CD4-positive, alpha-beta T cell treated with Interleukin-1 beta for 1 hour (primary cell): ENCODE data around the gene PUS3.
"Not testable (repeated sequence)": the region's sequence is repeated elsewhere in the genome, so short reads cannot be mapped to it uniquely, and the experiment has no call there.

Source experiments
- DNase-seq, 2 donors: peaks; one replicate each; pipeline ENCODE4 v3.0.0-alpha.2; 2020 to 2022

PUS3 gene

DNA sequence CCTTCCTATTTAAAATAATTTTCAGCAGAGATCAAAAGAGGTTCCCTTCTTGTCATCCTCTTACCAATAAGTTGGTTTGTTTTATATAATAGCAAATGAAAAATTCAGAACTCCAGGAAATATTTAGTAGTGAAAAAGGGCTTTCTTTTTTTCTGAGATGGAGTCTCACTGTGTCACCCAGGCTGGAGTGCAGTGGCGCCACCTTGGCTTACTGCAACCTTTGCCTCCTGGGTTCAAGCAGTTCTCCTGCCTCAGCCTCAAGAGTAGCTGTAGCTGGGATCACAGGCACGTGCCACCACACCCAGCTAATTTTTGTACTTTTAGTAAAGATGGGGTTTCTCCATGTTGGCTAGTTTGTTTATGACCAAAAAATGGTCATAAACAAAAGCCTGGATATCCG, 11.6 kb upstream of the PUS3 start:
- DNase-seq = not testable (repeated sequence)

DNA sequence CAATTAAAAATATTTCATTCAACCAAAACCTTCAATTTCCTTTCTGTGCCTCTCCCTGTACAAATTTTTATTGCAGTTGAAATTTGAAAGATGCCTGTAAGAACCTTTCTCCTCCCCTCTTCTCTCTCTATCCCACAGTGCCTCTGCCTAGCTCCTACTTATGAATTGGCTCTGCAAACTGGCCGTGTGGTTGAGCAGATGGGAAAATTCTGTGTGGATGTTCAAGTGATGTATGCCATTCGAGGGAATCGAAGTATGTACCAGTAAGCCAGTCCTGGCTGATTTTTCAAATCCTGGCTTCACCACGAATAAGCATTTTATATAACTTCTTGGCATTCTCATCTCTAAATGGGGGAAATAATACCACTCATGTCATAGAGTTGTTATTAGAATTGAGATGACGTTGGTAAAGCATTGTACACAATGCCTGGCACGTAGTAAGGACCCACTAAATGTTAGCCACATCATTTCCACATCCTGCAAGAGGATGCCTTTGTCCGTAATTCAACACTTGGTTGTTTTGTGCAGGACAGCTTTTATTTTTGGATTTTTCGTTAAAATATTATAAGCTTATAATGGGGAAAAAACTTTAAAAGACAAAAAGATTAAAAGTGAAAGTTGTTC, 7.3 kb upstream of the PUS3 start:
- DNase-seq = no peak

DNA sequence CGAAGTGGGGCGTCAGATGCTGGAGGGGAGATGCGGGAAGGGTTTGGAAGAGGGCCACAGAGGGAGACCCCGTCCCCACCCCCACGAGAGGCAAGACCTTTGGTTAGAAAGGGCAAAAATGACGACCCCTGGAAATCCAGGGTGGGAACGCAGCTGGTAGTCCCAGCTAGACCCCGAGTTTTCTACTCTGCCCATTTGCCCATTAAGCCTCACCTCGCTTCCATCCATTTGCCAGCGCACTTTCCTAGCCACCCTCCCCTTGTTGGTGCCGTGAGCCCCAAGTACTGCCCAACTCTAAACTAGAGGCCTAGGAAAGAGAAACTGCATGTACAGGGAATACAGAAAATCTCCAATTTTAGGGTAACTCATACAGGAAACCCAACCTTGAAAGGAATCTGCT, 1.7 kb upstream of the PUS3 start:
- DNase-seq = no peak

DNA sequence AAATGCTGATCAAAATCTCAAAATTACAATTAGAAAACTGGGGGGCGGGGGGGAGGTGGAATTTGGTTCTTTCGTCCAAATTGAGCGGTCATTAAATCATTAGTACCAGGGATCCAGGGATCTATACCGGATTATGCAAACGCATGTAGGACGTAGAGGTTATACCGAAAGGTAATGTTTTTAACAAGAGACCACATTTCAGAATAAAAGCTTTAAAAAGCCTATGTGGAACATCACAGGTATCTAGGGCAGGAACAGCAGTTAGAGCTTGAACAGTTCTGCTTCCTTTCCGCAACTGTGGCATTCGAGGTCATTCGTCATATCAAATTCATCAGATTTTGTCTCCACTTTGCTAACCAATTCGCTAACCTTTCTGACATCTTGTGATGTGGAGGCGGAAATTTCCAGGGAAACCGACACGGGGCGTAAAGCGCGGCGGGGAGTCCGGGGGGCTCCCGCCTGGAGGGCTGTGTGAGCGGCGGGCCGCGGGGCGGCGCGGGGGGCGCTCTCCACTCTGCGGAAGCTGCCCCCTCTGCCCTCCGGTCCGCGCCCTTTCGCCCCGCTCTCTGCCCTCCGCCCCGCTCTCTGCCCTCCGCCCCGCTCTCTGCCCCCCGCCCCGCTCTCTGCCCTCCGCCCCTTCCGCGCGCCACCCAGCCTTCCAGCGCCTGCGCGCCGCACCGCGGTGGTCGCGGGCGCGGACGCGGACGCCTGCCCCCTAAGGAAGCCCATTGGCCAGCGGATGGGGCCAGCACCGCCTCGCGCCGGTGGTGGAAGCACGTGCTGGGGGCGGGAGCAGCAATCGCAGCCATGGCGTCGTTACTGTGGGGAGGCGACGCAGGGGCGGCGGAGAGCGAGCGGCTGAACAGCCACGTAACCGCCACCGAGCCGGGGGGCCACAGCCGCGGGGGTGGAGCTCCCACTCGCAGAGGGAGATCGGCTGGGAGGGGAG, 979 bp upstream of the PUS3 start, which contains the start of gene DDX25:
Gene DDX25, plus strand, starts transcription at position 798 of the 949 bp plus-strand sequence. Its CDS starts 10 bp downstream, at position 808.
- DNase-seq = peak in 1 of 2 donors; percentile 25

DNA sequence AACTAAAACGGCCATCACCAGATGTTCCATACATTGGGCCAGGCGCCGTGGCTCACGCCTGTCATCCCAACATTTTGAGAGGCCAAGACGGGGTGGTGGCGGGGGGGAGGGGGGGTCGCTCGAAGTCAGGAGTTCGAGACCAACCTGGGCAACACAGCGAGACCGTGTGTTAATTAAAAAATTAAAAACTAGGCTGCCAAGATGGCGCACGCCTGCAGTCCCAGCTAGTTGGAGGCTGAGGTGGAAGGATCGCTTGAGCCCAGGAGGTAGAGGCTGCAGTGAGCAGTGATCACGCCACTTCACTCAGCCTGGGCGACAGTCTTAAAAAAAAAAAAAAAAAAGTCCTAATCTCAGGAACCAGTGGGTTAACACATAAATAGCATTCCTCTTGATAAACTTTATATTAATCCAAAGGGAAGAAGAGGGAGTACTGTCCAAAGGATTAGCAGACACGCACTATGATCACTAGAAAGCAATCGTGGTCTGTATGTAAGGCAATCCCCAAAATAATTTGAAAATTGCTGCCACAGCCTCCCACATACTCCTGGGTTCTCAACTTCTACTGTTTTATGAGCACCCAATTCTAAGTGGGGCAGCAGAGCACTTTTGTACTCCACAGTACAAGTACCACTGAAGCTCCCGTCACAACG, 604 bp downstream of the PUS3 start:
- DNase-seq = no peak

DNA sequence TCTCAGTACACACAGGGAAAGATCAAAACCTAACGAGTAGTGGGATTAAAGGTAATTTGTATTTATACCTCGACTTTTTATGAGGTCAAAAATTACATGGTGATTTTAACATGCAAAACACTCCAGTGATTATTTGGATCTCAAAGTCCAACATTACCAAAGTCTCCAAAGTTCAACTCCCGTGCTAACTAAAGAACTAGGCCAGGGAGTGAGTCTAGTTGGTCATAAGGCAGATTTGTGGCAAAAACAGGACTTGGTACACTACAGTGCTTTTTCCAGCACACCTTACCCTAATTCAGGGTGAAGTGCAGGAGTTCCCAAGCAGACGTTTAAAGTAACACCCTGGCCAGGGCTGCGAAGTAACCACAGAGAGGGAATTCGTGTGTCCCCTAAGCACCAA, 1.1 kb downstream of the PUS3 start:
- no peak for DNase-seq

DNA sequence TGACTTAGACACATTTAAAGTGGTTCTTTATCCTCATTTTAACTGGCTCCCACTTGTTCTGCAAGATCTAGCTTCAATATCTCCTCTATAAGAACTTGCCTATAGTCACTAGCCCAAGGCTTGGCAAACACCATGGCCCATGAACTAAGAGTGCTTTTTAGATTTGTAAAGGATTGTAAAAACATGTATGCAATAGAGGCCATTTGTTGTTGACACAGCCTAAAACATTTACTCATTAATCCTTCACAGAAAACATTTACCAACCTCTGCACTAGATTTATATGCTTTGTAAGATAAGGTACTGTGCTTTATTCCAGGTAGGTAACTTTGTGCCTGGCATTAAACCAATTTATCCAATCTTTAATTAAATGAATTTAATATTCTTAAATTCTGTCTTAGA, 10.0 kb downstream of the PUS3 start:
- DNase-seq = no peak

DNA sequence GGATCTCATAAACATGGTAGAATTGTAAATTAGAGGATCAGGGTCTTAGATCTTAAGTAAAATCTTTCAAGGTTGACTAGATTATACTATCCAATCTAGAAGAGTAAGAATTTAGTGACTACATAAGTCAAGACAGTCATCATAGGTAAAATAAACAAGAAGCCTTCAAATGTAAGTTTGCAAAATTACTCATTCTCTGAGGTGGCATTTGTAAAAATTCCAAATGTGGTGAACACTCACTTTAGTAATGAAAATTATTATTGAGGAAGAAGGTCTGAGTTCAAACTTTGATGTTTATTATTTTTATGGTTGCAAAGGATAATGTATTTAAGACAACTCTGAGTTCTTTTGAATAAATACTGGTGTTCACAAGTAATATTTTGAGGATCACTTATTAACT, 10.9 kb downstream of the PUS3 start:
- DNase-seq = no peak

DNA sequence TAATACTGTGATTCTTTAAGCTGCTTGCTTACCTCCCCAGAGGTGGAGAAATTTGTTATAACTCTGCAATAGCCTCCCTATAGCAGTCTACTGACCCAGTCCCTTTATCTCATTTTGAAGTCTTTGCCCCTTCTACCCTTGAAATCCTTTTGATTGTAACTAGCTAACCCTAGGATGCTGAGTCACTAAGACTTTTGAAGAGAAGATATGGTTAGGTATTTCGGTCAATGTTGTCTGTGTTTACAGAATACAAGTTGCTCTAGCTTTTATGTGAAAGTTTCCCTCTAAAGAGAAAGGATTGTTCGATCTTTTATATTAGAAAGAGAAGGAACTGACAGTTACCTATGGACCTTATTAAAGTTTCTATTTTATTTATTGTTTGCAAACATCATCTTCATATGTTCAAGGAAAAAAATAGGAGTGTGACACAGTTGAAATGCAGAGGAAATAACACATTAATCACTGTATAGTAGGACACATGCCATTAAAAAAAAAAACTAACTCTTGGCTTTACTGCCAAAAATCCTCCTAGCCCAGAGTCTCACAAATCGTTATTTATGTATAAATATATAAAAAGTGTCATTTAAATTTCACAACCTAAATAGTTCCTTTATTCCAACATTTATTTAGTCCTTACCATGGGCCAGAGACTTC, 12.4 kb downstream of the PUS3 start:
- DNase-seq = no peak

DNA sequence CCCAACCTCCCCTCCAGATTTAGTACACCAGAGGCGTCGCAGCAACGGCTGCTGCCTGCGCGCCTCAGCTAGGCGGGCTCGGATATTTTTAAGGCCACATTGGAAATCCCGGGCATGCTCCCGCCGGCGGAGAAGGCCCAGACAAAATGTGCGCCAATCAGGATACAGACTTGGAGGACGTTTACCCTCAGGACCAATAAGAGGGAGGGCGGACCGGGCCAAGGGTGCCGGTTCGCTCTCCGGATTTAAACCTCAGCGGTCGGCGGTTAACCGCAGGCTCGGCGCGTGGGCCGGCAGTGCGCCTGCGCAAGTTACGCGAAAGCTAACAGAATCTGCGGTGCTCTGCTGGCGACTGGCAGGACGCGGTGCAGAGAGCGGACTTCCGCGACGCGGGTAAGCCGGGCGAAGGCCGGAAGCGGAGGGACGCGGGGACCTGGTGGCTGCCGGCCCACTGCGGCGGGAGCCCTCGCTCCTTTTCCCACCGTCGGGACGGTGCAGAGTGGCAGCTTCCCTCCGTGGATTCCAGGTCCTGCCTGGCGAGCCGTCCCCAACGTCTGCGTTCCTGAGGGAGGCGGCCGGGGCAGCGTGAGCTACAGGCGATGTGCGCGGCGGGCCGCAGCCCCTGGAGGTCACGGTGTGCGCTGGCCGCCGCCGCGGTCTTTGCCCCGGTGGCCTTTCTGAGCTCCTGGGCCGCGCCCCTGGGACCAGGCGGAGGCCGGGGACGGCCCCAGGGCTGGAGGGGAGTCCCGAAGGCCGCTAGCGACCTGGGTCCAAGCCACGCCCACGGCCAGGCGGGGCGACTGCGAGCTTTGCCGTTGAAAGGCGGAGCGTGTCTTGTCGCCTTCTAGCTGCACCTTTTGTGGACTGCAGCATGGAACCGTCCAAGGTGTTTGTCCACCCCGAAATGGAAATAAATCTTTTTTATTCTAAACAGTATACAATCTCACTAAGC, 15.4 kb downstream of the PUS3 start, which contains the start of gene HYLS1:
Gene HYLS1, plus strand, starts transcription at position 296 of the 952 bp plus-strand sequence. CDS start 11,701 bp downstream, outside the sequence.
- peak; percentile 96 for DNase-seq

DNA sequence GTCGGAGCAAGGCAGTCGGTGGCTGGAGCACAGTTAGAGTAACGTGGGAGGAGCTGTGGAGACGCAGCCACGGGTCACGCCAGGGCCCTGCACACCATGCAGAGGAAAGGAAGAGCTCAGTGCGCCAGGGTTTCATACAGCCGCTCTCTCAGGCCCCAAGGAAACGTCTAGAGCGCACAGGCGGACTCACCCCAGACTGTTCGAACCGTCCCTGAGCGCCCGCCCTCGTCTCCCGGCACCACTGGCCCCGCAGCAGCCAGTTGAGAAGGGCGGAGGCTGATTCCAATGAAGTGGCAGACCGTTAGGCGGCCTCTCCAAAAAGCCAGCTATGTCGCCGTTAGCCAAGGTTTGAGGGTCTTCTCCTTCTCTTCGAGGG, 16.0 kb downstream of the PUS3 start:
- DNase-seq = no peak

DNA sequence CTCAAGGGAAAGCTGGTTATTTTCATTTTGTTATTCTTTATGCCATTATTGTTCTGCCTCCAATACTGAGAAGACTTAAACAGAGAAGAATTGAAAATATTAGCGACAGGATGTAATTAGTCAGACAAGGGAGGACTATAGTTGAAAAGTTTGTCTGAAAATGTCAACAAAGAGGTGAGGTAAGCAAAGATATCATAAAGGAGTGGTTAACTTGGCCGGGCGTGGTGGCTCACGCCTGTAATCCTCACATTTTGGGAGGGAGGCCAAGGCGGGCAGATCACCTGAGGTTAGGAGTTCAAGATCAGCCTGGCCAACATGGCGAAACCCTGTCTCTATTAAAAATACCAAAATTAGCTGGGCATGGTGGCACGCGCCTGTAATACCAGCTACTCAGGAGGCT, 19.6 kb downstream of the PUS3 start:
- DNase-seq = no peak

DNA sequence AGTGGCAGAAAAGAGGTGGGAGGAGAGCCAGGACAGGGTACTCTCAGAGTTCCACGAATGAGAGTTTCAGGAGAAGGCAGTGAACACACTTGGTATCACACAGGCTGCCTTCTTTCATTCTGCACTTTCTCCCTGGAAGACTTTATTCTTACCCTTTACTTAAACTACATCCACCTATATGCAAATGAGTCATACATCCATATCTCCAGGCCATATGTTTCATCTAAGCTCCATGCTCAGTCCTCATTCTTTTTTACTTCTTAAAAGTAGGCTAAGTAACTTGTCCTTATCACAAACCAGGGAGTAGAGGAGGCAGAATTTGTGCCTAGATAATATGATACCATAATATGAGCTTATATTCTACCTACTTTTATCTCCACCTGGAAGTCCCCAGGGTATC, 21.7 kb downstream of the PUS3 start:
- DNase-seq = no peak

DNA sequence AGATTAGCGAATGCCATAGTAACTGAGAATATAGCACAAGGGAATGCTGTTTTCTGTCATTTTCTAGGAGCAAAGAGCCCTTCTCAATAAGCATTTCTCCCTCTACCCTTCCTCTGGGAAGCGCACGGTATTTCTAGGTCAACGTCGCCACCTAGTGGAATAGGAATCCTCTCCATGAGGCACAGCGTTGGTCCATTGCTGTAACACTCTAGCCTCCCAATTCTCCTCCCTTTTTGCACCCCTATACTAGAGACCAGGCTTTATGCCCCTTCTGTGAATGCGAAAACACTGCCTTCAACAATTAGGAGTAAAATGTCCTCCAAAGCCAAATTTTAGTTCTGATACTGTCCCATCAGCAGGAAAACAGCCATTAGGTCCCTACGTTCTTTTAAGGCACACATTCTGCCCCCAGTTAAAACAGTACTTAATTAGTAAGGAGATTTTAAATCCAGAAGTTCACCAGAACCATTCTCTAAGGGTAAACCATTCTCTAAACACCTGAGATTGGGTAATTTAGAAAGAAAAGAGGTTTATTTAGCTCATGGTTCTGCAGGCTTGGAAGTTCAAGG, 28.4 kb downstream of the PUS3 start:
- peak; percentile 31 to 54 for DNase-seq

DNA sequence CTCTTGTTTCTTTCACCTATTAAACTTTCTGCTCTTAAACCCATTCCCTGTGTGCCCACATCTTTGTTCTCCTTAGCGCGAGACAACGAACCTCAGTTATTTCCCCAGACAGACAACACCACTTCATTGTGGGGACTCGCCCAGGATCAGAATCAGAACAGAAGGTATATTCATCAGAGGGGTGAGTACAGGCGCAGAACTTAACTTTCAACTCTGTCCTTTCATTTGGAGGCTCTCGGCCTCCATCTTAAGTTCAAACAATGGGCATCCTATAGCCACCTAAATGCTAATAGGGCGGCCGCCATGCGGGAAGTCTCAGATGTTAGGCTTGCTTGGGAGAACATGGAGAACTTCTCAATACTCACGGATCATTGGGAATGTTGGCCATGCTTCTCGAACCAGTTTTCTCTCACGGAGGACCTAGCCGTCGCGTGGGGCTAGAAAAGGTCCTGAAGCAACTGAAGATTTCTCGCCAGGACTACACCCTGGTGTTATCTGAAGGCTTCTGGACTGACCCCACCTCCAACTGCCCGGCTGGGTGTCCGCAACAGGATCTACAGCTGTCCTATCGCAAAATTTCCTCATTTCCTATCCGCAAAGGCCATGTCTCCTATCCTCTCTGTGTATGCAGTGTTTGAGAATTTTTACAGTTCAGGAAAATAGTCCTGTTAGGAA, 29.0 kb downstream of the PUS3 start:
- DNase-seq = no peak

DNA sequence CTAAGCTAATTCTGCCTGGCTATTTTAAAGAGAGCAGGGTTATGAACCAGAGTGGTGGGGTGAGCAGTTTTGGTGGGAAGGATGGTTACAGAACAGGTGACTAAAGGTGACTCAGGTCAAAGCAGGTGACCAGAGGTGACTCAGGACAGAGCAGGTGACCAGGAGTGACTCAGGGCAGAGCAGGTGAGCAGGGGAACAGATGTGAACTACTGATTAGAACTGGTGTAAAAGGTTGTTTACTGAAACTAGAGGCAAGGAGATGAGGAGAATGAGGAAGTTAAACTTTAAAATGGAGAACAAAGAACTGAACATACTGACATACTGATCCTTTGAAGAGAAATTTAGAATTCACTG, 30.9 kb downstream of the PUS3 start:
- no peak for DNase-seq

DNA sequence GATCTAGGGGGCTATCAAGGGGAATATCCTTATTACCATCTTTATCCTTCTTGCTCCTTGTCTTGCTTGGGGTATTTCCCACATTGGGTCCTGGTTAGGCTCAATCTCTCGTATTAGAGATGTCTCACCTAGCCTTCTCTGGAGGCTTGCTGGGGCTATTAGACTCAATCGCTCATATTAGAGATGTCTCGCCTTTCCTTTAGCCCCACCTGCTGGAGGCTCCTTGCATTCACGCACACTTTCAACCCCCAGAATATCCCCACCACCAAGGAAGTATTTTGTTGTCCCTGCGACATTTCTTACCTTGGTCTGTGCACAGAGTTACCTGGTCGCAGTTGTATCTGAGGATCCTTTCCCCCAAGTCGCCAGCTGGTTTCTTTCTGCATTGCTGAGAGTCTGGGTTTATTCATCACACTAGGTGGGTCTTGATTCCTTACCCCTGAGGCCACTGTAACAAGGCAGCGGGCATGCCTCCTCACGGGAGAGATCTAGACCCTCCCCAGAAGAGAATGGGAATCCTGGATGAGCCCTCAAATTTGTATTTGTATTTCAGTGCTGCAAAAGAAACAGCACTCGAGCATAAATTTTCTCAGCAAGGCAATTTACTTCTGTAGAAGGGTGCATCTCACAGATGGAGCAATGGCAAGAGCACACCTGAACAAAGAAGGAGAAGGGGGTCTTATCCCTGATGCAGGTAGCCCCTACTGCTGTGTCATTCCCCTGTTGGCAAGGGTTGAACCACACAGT, 31.4 kb downstream of the PUS3 start:
- peak in 1 of 2 donors; percentile 10 for DNase-seq

DNA sequence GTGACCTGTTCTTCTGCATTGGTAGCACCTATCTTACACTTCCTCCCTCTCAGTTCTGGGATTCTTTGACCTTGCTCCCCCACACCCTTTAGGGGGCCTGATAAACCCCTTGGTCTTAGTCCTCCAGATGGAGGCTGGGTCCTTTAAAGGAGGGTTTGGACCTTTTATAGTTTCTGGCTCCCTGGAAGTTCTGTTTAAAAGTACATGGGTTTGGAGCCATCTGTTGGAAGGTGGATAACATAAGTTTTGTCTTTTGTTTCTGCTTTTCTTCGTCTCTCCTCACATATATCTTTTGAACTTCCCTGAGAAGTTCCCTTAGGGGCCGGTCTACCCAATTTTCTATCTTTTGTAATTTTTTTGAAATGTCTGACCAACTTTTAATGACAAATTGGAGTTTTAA, 33.5 kb downstream of the PUS3 start:
- no peak for DNase-seq

DNA sequence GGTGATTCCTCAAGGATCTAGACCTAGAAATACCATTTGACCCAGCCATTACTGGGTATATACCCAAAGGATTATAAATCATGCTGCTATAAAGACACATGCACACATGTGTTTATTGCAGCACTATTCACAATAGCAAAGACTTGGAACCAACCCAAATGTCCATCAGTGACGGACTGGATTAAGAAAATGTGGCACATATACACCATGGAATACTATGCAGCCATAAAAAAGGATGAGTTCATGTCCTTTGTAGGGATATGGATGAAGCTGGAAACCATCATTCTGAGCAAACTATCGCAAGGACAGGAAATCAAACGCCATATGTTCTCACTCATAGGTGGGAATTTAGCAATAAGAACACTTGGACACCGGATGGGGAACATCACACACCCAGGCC, 37.7 kb downstream of the PUS3 start:
- DNase-seq = not testable (repeated sequence)

DNA sequence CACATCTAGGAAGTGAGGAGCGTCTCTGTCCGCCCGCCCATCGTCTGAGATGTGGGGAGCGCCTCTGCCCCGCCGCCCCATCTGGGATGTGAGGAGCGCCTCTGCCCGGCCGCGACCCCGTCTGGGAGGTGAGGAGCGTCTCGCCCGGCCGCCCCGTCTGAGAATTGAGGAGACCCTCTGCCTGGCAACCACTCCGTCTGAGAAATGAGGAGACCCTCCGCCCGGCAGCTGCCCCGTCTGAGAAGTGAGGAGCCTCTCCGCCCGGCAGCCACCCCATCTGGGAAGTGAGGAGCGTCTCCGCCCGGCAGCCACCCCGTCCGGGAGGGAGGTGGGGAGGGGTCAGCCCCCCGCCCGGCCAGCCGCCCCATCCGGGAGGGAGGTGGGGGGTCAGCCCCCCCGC, 40.2 kb downstream of the PUS3 start:
- not testable (repeated sequence) for DNase-seq
